HCT116 (cell line): Measurements from ENCODE around the gene PDE4A. TPM values are rescaled to one million over a fixed set of nuclear protein-coding genes. Genes with fewer than 3 reads are reported as not detected.

Source experiments
- ATAC-seq: fragments of 200-7000 bp; cut with Tn5 transposase; 2 replicates; pipeline ENCODE4 v1.9.1; 2020; ENCODE audit warnings: mild to moderate bottlenecking, moderate library complexity
- BruUV-seq: library from RNA; stranded (reverse); fragments of 400-500 nt; replicated peaks from 2 replicates; lab custom pipeline; 2021; lab: Mats Ljungman, UMichigan
- CTCF ChIA-PET: fragments of 300-600 bp; sonication (Branson Sonifier 250); formaldehyde crosslinking; loops from one replicate; lab custom pipeline; 2021; ENCODE audit warnings: antibody characterized with exemption; lab: Charles Lee
- POLR2A ChIA-PET: fragments of 300-600, 350-600 bp; sonication (Branson Sonifier 250); formaldehyde crosslinking; loops from one replicate; lab custom pipeline; 2021; ENCODE audit warnings: antibody characterized with exemption; lab: Charles Lee
- RAD21 ChIA-PET, 2 experiments: fragments of 300-600 bp; sonication (Branson Sonifier 250); formaldehyde crosslinking; loops; one replicate each; lab custom pipeline; 2023; ENCODE audit warnings: low total read pairs in 2 of 2; ENCODE audit not compliant: uncharacterized antibody in 2 of 2, unreplicated experiment in 2 of 2, low non-redundant PET in 1 of 2; lab: Charles Lee
- DNase-seq: peaks from one replicate; pipeline ENCODE4 v3.0.0-alpha.2; 2010; ENCODE audit warnings: low read depth, low spot score
- H2AFZ ChIP-seq: fragments of 200-600 bp; shearing (Covaris generic), sonication (generic); 2 replicates; pipeline ENCODE4 v1.6.1; 2017; ENCODE audit warnings: low read depth, mixed run types, mixed read lengths, antibody characterized with exemption, low read length; ENCODE audit not compliant: poor library complexity, severe bottlenecking
- H3K27ac ChIP-seq: 2 replicates; pipeline ENCODE4 v1.5.1; 2012; ENCODE audit warnings: low read depth, low read length
- H3K27me3 ChIP-seq: fragments of 200-600 bp; sonication (generic); 2 replicates; pipeline ENCODE4 v1.6.1; 2016; ENCODE audit warnings: mixed run types, low read length, mixed read lengths; ENCODE audit not compliant: insufficient read depth
- H3K36me3 ChIP-seq, 2 experiments: fragments of 200-500 bp in 1 of 2; fragments of 200-600 bp in 1 of 2; sonication (Bioruptor generic) in 1 of 2; sonication (generic) in 1 of 2; 2 replicates each; pipeline versions ENCODE4 v1.5.1 to v1.6.1; 2014 to 2016; ENCODE audit warnings: low read length in 2 of 2, inconsistent platforms in 1 of 2, mixed read lengths in 1 of 2, mixed run types in 1 of 2; ENCODE audit not compliant: insufficient read depth in 2 of 2, control insufficient read depth in 1 of 2
- H3K4me1 ChIP-seq, 2 experiments: fragments of 200-600 bp in 1 of 2; sonication (generic) in 1 of 2; 2 replicates each; pipeline versions ENCODE4 v1.5.1 to v1.6.1; 2012 to 2017; ENCODE audit warnings: low read length in 2 of 2, inconsistent platforms in 1 of 2, mild to moderate bottlenecking in 1 of 2, mixed read lengths in 1 of 2, mixed run types in 1 of 2, moderate library complexity in 1 of 2; ENCODE audit not compliant: insufficient read depth in 2 of 2, control insufficient read depth in 1 of 2
- H3K4me2 ChIP-seq: fragments of 200-600 bp; sonication (generic); 2 replicates; pipeline ENCODE4 v1.6.1; 2017; ENCODE audit warnings: mixed run types, low read length, mixed read lengths
- H3K4me3 ChIP-seq, 2 experiments: fragments of 200-600 bp in 1 of 2; sonication (generic) in 1 of 2; replicated peaks in 1 of 2; 2 replicates each; pipeline ENCODE4 v1.5.1; 2011 to 2016; ENCODE audit warnings: low read length in 2 of 2, control low read depth in 1 of 2, low read depth in 1 of 2, mild to moderate bottlenecking in 1 of 2, mixed read lengths in 1 of 2, mixed run types in 1 of 2
- H3K79me2 ChIP-seq: fragments of 200-600 bp; sonication (generic); 2 replicates; pipeline ENCODE4 v1.6.1; 2017; ENCODE audit warnings: mild to moderate bottlenecking, mixed run types, low read length, moderate library complexity, mixed read lengths; ENCODE audit not compliant: insufficient read depth
- H3K9ac ChIP-seq: fragments of 200-600 bp; sonication (generic); 2 replicates; pipeline ENCODE4 v1.6.1; 2016; ENCODE audit warnings: low read length, mixed read lengths
- H3K9me2 ChIP-seq: fragments of 200-600 bp; sonication (generic), shearing (Covaris generic); 2 replicates; pipeline ENCODE4 v1.6.1; 2017; ENCODE audit warnings: mixed run types, mild to moderate bottlenecking, moderate library complexity; ENCODE audit not compliant: insufficient read depth
- H3K9me3 ChIP-seq, 2 experiments: fragments of 200-500 bp in 1 of 2; fragments of 200-600 bp in 1 of 2; sonication (Bioruptor generic) in 1 of 2; sonication (generic) in 1 of 2; 2 replicates each; pipeline ENCODE4 v1.6.1; 2014 to 2017; ENCODE audit warnings: low read length in 2 of 2, mixed read lengths in 2 of 2, inconsistent platforms in 1 of 2, low read depth in 1 of 2, mild to moderate bottlenecking in 1 of 2, mixed run types in 1 of 2, moderate library complexity in 1 of 2; ENCODE audit not compliant: control insufficient read depth in 1 of 2, insufficient read depth in 1 of 2
- H4K20me1 ChIP-seq: fragments of 200-600 bp; sonication (generic), shearing (Covaris generic); 2 replicates; pipeline ENCODE4 v1.6.1; 2017; ENCODE audit warnings: mixed run types, mild to moderate bottlenecking, moderate library complexity; ENCODE audit not compliant: insufficient read depth
- CEBPB ChIP-seq: IDR thresholded peaks from 2 replicates; pipeline ENCODE4 v1.6.1; 2012; ENCODE audit warnings: low read depth
- CTCF ChIP-seq, 3 experiments: fragments of 200-600 bp in 1 of 3; sonication (generic) in 1 of 3; IDR thresholded peaks in 2 of 3; conservative IDR thresholded peaks in 1 of 3; 2 replicates each; pipeline ENCODE4 v1.5.1; 2012 to 2017; ENCODE audit warnings: low read depth in 2 of 3, low read length in 2 of 3, antibody characterized with exemption in 1 of 3, borderline replicate concordance in 1 of 3, control low read depth in 1 of 3, mild to moderate bottlenecking in 1 of 3, mixed read lengths in 1 of 3, mixed run types in 1 of 3, moderate library complexity in 1 of 3; ENCODE audit not compliant: insufficient read depth in 1 of 3
- EZH2 ChIP-seq: fragments of 200-600 bp; sonication (generic); IDR thresholded peaks from 2 replicates; pipeline ENCODE4 v1.6.1; 2017; ENCODE audit warnings: antibody characterized with exemption, mixed run types
- MAX ChIP-seq: IDR thresholded peaks from 2 replicates; pipeline ENCODE4 v1.6.1; 2012
- RAD21 ChIP-seq: IDR thresholded peaks from 2 replicates; pipeline ENCODE4 v1.6.1; 2012; ENCODE audit warnings: low read depth, mild to moderate bottlenecking
- SIN3A ChIP-seq: IDR thresholded peaks from 2 replicates; pipeline ENCODE4 v1.6.1; 2012; ENCODE audit warnings: low read depth
- SRF ChIP-seq: IDR thresholded peaks from 2 replicates; pipeline ENCODE4 v1.6.1; 2012; ENCODE audit warnings: low read depth
- YY1 ChIP-seq: IDR thresholded peaks from 2 replicates; pipeline ENCODE4 v1.6.1; 2011; ENCODE audit warnings: low read length, low read depth, moderate library complexity, mild to moderate bottlenecking; ENCODE audit not compliant: insufficient replicate concordance; ENCODE audit errors: extremely low read depth
- intact Hi-C: fragments of 100-400 bp; cut with micrococcal nuclease; formaldehyde crosslinking; loops from 2 replicates; pipeline ENCODE4 v1.10.0; 2022
- total RNA-seq: library from RNA; stranded (reverse); gene quantifications from one replicate; pipeline ENCODE4 v1.2.1, GENCODE V29; 2021; ENCODE audit not compliant: unreplicated experiment

The PDE4A gene
- total RNA-seq, 1 experiment from 2014 or later, result 33.7 TPM

- TF ChIP-seq CTCF (IDR thresholded peaks at IDR 0.05 in 2 of 3, conservative IDR thresholded peaks at IDR 0.05 in 1 of 3; ENCODE audit: borderline replicate concordance in 1 of 3, insufficient read depth in 1 of 3, low read depth in 2 of 3, low read length in 2 of 3) (no peak), SIN3A (no peak), EZH2 (no peak), SRF (no peak), RAD21 (no peak)
Observed at GRCh38 chr19:10399878-10400277, 20.5 kb upstream of the PDE4A start (continued).

- Histone ChIP-seq H3K4me2 (peak overlapping the region; percentile 99), H3K4me3 (peak overlapping the region; percentile 94 to 100), H3K9me3 (no peaks in the 10 kb centered on the region), H3K36me3 (peaks cover 7 to 24% of the 10 kb centered on the region in 2 experiments; a peak in 3 of 4 replicates), H2AFZ (no peak overlapping the region), H3K4me1 (peaks cover 11 to 36% of the 10 kb centered on the region in 2 experiments), H3K79me2 (peaks cover 58% of the 10 kb centered on the region), H3K9ac (peak overlapping the region; percentile 97), H4K20me1 (peaks cover 7% of the 10 kb centered on the region; the same call in 1 of the 2 replicates), H3K27ac (peak overlapping the region; percentile 79), H3K9me2 (no peaks in the 10 kb centered on the region), H3K27me3 (no peaks in the 10 kb centered on the region)
- ATAC-seq, result no peak
- no peak for DNase-seq
- intact Hi-C loops, result loop anchor here (5.0 kb wide), 2 partner anchors 75 to 165 kb away; partner anchors contain the start of genes CDKN2D and KRI1
- POLR2A ChIA-PET, result interaction anchor here (1.6 to 1.8 kb wide), 2 partner anchors 10 to 21 kb away, joined by 4 to 7 read pairs; no protein-coding TSS in a partner anchor
- RAD21 ChIA-PET, result no interaction called here
- no TSS peak for BruUV-seq
- peak; percentile 44 for TF ChIP-seq MAX
- no peak for TF ChIP-seq YY1
- no peak for TF ChIP-seq CEBPB
- no peak for TF ChIP-seq SRF
- TF ChIP-seq, all 23 proteins: peak for 1
- CTCF ChIA-PET, result interaction anchor here (1.0 to 4.4 kb wide), 7 partner anchors 9 to 242 kb away, joined by 3 to 60 read pairs (median 4); partner anchors contain the start of gene MRPL4
Observed at GRCh38 chr19:10402441-10403038, 17.8 kb upstream of the PDE4A start.
